CD14-positive monocyte (primary cell): Measurements from ENCODE around the gene LRP8. TPM values are rescaled to one million over a fixed set of nuclear protein-coding genes. Genes with fewer than 3 reads are reported as not detected.

Source experiments
- DNase-seq, 3 donors: peaks; one replicate each; pipeline ENCODE4 v3.0.0-alpha.2; 2011 to 2022
- H2AFZ ChIP-seq: 2 replicates; pipeline ENCODE4 v1.6.0; 2012; ENCODE audit warnings: mild to moderate bottlenecking, low read depth, low read length, inconsistent platforms; ENCODE audit not compliant: insufficient read depth, poor library complexity, severe bottlenecking
- H3K27ac ChIP-seq, 2 donors: 1 replicate in 1 of 2; 2 replicates in 1 of 2; pipeline ENCODE4 v1.5.1; 2012 to 2013; ENCODE audit warnings: low read length in 2 of 2, control low read depth in 1 of 2, inconsistent platforms in 1 of 2, low read depth in 1 of 2, mild to moderate bottlenecking in 1 of 2
- H3K27me3 ChIP-seq, 2 donors: one replicate each; pipeline versions ENCODE4 v1.6.0 to v1.6.1; 2011 to 2013; ENCODE audit warnings: low read length in 2 of 2; ENCODE audit not compliant: control insufficient read depth in 2 of 2, insufficient read depth in 2 of 2
- H3K36me3 ChIP-seq, 2 donors: replicated peaks in 1 of 2; 1 replicate in 1 of 2; 2 replicates in 1 of 2; pipeline versions ENCODE4 v1.5.1 to v1.6.1; 2012 to 2013; ENCODE audit warnings: low read length in 2 of 2, control low read depth in 1 of 2, inconsistent platforms in 1 of 2, mild to moderate bottlenecking in 1 of 2; ENCODE audit not compliant: insufficient read depth in 2 of 2, control insufficient read depth in 1 of 2
- H3K4me1 ChIP-seq, 2 donors: 1 replicate in 1 of 2; 2 replicates in 1 of 2; pipeline versions ENCODE4 v1.5.1 to v1.6.1; 2012 to 2013; ENCODE audit warnings: low read length in 2 of 2, control low read depth in 1 of 2, inconsistent platforms in 1 of 2, mild to moderate bottlenecking in 1 of 2, moderate library complexity in 1 of 2; ENCODE audit not compliant: insufficient read depth in 2 of 2, control insufficient read depth in 1 of 2
- H3K4me2 ChIP-seq: replicated peaks from 2 replicates; pipeline ENCODE3; 2012; ENCODE audit warnings: low read length, moderate library complexity, mild to moderate bottlenecking; ENCODE audit not compliant: poor library complexity, severe bottlenecking; ENCODE audit errors: extremely low read depth
- H3K4me3 ChIP-seq, 3 experiments: fragments of 200-600 bp in 1 of 3; sonication (generic) in 1 of 3; replicated peaks in 1 of 3; 1 replicate in 2 of 3; 2 replicates in 1 of 3; pipeline ENCODE4 v1.5.1; 2011 to 2013; ENCODE audit warnings: low read length in 3 of 3, mild to moderate bottlenecking in 3 of 3, control low read depth in 2 of 3, low read depth in 2 of 3, inconsistent platforms in 1 of 3, moderate library complexity in 1 of 3
- H3K79me2 ChIP-seq: 2 replicates; pipeline ENCODE4 v1.6.0; 2012; ENCODE audit warnings: mild to moderate bottlenecking, control low read depth, inconsistent platforms, low read length, moderate library complexity; ENCODE audit not compliant: insufficient read depth
- H3K9ac ChIP-seq: 2 replicates; pipeline ENCODE4 v1.6.0; 2017; ENCODE audit warnings: low read length, mild to moderate bottlenecking; ENCODE audit not compliant: insufficient read depth, poor library complexity, severe bottlenecking
- H3K9me3 ChIP-seq, 2 donors: replicated peaks in 1 of 2; 1 replicate in 1 of 2; 2 replicates in 1 of 2; pipeline versions ENCODE4 v1.5.1 to v1.6.1; 2012 to 2013; ENCODE audit warnings: low read length in 2 of 2, control low read depth in 1 of 2; ENCODE audit not compliant: control insufficient read depth in 1 of 2, insufficient read depth in 1 of 2
- H4K20me1 ChIP-seq: 2 replicates; pipeline ENCODE4 v1.6.0; 2012; ENCODE audit warnings: mild to moderate bottlenecking, low read length, control low read depth, moderate library complexity; ENCODE audit not compliant: insufficient read depth
- H3K27ac Mint-ChIP-seq, 7 donors: one replicate each; pipeline ENCODE4 v1.8.0; 2020; ENCODE audit warnings: mild to moderate bottlenecking in 7 of 7, mixed read lengths in 7 of 7, moderate library complexity in 6 of 7, inconsistent platforms in 2 of 7
- H3K27me3 Mint-ChIP-seq, 3 donors: one replicate each; pipeline ENCODE4 v1.8.0; 2021 to 2022; ENCODE audit warnings: low read depth in 3 of 3, mild to moderate bottlenecking in 3 of 3, mixed read lengths in 3 of 3, moderate library complexity in 3 of 3, inconsistent platforms in 1 of 3
- H3K36me3 Mint-ChIP-seq, 2 donors: one replicate each; pipeline ENCODE4 v1.8.0; 2020; ENCODE audit warnings: mixed read lengths in 2 of 2, inconsistent platforms in 1 of 2, mild to moderate bottlenecking in 1 of 2
- H3K4me1 Mint-ChIP-seq: one replicate; pipeline ENCODE4 v1.8.0; 2020; ENCODE audit warnings: mild to moderate bottlenecking, mixed read lengths
- H3K4me3 Mint-ChIP-seq, 2 donors: one replicate each; pipeline ENCODE4 v1.8.0; 2020; ENCODE audit warnings: mild to moderate bottlenecking in 2 of 2, mixed read lengths in 2 of 2, moderate library complexity in 1 of 2
- H3K9me3 Mint-ChIP-seq, 7 donors: one replicate each; pipeline ENCODE4 v1.8.0; 2020 to 2022; ENCODE audit warnings: mixed read lengths in 7 of 7, mild to moderate bottlenecking in 6 of 7, moderate library complexity in 6 of 7, inconsistent platforms in 2 of 7
- WGBS: methylation state at CpG from one replicate; pipeline ENCODE4 v1.1.5; 2013; ENCODE audit warnings: missing lambda C conversion rate; ENCODE audit not compliant: insufficient coverage; 5-methylcytosine and 5-hydroxymethylcytosine counted together
- intact Hi-C, 2 donors: fragments of 100-400 bp; cut with micrococcal nuclease; formaldehyde crosslinking; loops; one replicate each; pipeline versions ENCODE4 v1.15.0 to v1.15.1; 2023
- polyA plus RNA-seq, 3 donors: library from polyadenylated mRNA; depleted of rRNA in 1 of 3; unstranded in 2 of 3; stranded (reverse) in 1 of 3; fragments of 300-500 nt in 2 of 3; fragments of >200 nt in 1 of 3; fragmentation: Illumina TruSeq in 2 of 3; gene quantifications; 1 replicate in 2 of 3; 2 replicates in 1 of 3; pipeline ENCODE4 v1.2.3, GENCODE V29; 2012 to 2021
- TF ChIP-seq, protein P1 (sequence below): fragments of 200-600 bp; IDR thresholded peaks from one replicate; pipeline ENCODE4 v1.8.0; 2022; ENCODE audit warnings: antibody characterized with exemption, mild to moderate bottlenecking

Gene LRP8
- polyA plus RNA-seq, 3 donors: 0.76 to 11.3 (median 0.95) TPM

DNA sequence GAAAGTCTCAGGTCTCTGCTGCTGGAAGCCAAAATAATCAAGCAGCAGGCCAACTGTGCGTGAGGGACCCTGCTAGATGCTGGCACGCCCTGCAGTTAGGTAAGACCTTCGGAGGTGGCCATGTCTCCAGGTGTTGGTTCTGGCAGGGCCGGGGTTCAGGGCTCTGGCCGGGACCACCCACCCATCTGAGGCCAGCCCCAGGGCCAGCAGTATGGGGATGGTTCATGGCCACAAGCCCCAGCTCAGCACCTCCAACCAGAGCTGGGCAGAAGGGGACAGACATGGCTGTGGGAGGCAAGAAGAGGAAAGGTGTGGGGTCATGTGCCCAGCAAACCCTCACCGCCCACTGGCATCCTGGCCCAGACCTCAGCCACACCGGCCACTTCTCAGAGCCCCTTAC lies 23.3 kb downstream of the LRP8 start:
- DNase-seq: no peak
- Histone ChIP-seq H3K9me3 (no peaks in the 10 kb centered on the region), H2AFZ (no peak overlapping the region), H3K4me1 (no peaks in the 10 kb centered on the region), H3K27ac (no peak overlapping the region), H4K20me1 (no peaks in the 10 kb centered on the region), H3K79me2 (peaks cover 13% of the 10 kb centered on the region), H3K9ac (no peak overlapping the region), H3K27me3 (no peaks in the 10 kb centered on the region), H3K36me3 (peaks cover 4 to 20% of the 10 kb centered on the region in 2 donors), H3K4me3 (no peak overlapping the region), H3K4me2 (no peak overlapping the region)
- Mint-ChIP-seq H3K27ac (peak overlapping the region in 2 of 7 donors; percentile 8 to 46), H3K4me3 (no peak overlapping the region), H3K27me3 (no peaks in the 10 kb centered on the region), H3K36me3 (peaks cover 10 to 46% of the 10 kb centered on the region in 2 donors), H3K9me3 (no peaks in the 10 kb centered on the region), H3K4me1 (no peaks in the 10 kb centered on the region)
- intact Hi-C loops: no loop called here
- 100% methylated on average over 5 of the region's 7 CpGs for WGBS
- TF ChIP-seq, protein P1, sequence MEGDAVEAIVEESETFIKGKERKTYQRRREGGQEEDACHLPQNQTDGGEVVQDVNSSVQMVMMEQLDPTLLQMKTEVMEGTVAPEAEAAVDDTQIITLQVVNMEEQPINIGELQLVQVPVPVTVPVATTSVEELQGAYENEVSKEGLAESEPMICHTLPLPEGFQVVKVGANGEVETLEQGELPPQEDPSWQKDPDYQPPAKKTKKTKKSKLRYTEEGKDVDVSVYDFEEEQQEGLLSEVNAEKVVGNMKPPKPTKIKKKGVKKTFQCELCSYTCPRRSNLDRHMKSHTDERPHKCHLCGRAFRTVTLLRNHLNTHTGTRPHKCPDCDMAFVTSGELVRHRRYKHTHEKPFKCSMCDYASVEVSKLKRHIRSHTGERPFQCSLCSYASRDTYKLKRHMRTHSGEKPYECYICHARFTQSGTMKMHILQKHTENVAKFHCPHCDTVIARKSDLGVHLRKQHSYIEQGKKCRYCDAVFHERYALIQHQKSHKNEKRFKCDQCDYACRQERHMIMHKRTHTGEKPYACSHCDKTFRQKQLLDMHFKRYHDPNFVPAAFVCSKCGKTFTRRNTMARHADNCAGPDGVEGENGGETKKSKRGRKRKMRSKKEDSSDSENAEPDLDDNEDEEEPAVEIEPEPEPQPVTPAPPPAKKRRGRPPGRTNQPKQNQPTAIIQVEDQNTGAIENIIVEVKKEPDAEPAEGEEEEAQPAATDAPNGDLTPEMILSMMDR: no peak

- H3K4me1 Mint-ChIP-seq: no peaks in the 10 kb centered on the region
- Histone ChIP-seq H3K27me3 (no peaks in the 10 kb centered on the region), H3K9me3 (no peaks in the 10 kb centered on the region), H3K4me3 (no peak overlapping the region), H4K20me1 (no peaks in the 10 kb centered on the region), H2AFZ (no peak overlapping the region), H3K79me2 (peaks cover 13% of the 10 kb centered on the region), H3K4me2 (no peak overlapping the region), H3K9ac (no peak overlapping the region), H3K4me1 (no peaks in the 10 kb centered on the region), H3K36me3 (peaks cover 4 to 16% of the 10 kb centered on the region in 2 donors), H3K27ac (no peak overlapping the region)
- TF ChIP-seq, protein P1: no peak
- WGBS: 98% methylated on average over 5 of the region's 14 CpGs
- H3K36me3 Mint-ChIP-seq: peaks cover 10 to 45% of the 10 kb centered on the region in 2 donors
- no peak overlapping the region for H3K27ac Mint-ChIP-seq
- intact Hi-C loops: no loop called here
- H3K27me3 Mint-ChIP-seq: peaks cover 0 to 1% (median 0%) of the 10 kb centered on the region in 3 donors
- H3K4me3 Mint-ChIP-seq: no peak overlapping the region
- DNase-seq: no peak
- no peaks in the 10 kb centered on the region for H3K9me3 Mint-ChIP-seq
These were observed 23.9 kb downstream of the LRP8 start for GRCh38 chr1:53303726-53304515.
